ENCODE measurements around the gene TNN. TPM values are rescaled to one million over a fixed set of nuclear protein-coding genes. Genes with fewer than 3 reads are reported as not detected.

TNN gene
- total and polyA plus RNA-seq, 9 donors, result 0.12 TPM; not detected in 8

DNA sequence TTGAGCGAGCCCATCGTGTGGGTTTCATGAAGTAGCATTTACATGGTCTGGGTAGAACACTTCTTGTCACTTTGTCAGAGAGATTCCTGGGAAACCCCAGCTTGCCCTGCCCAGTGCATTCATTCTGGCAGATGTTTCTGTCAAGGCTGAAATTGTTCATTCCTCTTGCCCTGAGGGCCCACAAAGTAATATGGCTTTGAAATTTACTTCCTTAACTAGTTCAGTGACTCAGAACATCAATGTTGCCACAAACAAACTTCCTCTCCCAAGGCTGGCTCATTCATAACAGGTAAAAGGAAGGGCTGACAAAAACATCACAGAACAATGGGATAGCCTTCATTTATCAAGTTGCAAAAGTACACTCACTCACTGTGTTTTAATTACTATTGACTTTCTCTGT, 129.9 kb downstream of the TNN start:
- no peak for DNase-seq
- H3K27me3 ChIP-seq, result no peaks in the 10 kb centered on the region
- intact Hi-C loops (cut with DNase I), result no loop called here
- TF ChIP-seq POLR2A (IDR thresholded peaks at IDR 0.05), result no peak
- TF ChIP-seq, protein P1, sequence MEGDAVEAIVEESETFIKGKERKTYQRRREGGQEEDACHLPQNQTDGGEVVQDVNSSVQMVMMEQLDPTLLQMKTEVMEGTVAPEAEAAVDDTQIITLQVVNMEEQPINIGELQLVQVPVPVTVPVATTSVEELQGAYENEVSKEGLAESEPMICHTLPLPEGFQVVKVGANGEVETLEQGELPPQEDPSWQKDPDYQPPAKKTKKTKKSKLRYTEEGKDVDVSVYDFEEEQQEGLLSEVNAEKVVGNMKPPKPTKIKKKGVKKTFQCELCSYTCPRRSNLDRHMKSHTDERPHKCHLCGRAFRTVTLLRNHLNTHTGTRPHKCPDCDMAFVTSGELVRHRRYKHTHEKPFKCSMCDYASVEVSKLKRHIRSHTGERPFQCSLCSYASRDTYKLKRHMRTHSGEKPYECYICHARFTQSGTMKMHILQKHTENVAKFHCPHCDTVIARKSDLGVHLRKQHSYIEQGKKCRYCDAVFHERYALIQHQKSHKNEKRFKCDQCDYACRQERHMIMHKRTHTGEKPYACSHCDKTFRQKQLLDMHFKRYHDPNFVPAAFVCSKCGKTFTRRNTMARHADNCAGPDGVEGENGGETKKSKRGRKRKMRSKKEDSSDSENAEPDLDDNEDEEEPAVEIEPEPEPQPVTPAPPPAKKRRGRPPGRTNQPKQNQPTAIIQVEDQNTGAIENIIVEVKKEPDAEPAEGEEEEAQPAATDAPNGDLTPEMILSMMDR (IDR thresholded peaks at IDR 0.05), result no peak
- no peak for TF ChIP-seq EP300 (IDR thresholded peaks at IDR 0.05)
- no peak overlapping the region for H3K27ac ChIP-seq
- WGBS, 3 donors, result 87 to 89% (median 88%) methylated on average over 2 of the region's 2 CpGs
- no peak overlapping the region for H3K4me3 ChIP-seq
- no peaks in the 10 kb centered on the region for H3K36me3 ChIP-seq
- peaks cover 10% of the 10 kb centered on the region for H3K4me1 ChIP-seq (ENCODE audit: insufficient read depth)
- H3K9me3 ChIP-seq, result no peaks in the 10 kb centered on the region

Small RNAs within 50 kb of the gene (small RNA-seq; reads per million reads assigned to genes)
- not detected for gene RF00019

Other genes with a start within 250 kb of the TNN start
- gene CACYBP, start 67.9 kb upstream of the TNN start, total RNA-seq, result 100 to 1,000 TPM in 1 of 7 donors, 10 to 100 TPM in 6; 58.4 to 127 (median 70.1) TPM
- 100 to 1,000 TPM in 1 of 2 donors, 10 to 100 TPM in 1; 75.7 to 171 TPM for gene CACYBP, start 67.9 kb upstream of the TNN start, polyA plus RNA-seq
- 10 to 100 TPM; 21.1 to 30.9 (median 26.2) TPM for gene MRPS14, start 44.4 kb upstream of the TNN start, total RNA-seq
- gene MRPS14, start 44.4 kb upstream of the TNN start, polyA plus RNA-seq, result 10 to 100 TPM; 21.0 to 38.0 TPM
- gene KIAA0040, start 124.9 kb downstream of the TNN start, total RNA-seq, result 10 to 100 TPM in 3 of 7 donors, 1 to 10 TPM in 4; 5.2 to 18.5 (median 9.9) TPM
- gene KIAA0040, start 124.9 kb downstream of the TNN start, polyA plus RNA-seq, result 10 to 100 TPM in 1 of 2 donors, 1 to 10 TPM in 1; 7.3 to 24.7 TPM

All from ovary (tissue), 9 donors.